ENCODE results near the gene CTAG1B. TPM values are rescaled to one million over a fixed set of nuclear protein-coding genes. Genes with fewer than 3 reads are reported as not detected.
"Not testable (repeated sequence)": the region's sequence is repeated elsewhere in the genome, so short reads cannot be mapped to it uniquely, and the experiment has no call there.

The CTAG1B gene
- total and polyA plus RNA-seq, 4 donors = not detected

GRCh38 chrX:154654372-154654771 is 35.3 kb upstream of the CTAG1B start:
- no peaks in the 10 kb centered on the region for H3K4me1 ChIP-seq (ENCODE audit: control insufficient read depth, insufficient read depth, low read length)

GRCh38 chrX:154653413-154653812 is 34.3 kb upstream of the CTAG1B start, which contains the start of gene CTAG2:
CTAG2 (minus strand) TSS chrX:154653579; CDS start chrX:154653515, 64 bp downstream.
- H3K4me1 ChIP-seq (ENCODE audit: control insufficient read depth, insufficient read depth, low read length); H3K9me3 ChIP-seq (ENCODE audit: control insufficient read depth, insufficient read depth, low read length); H3K27ac ChIP-seq (ENCODE audit: low read depth, low read length); H3K36me3 ChIP-seq (ENCODE audit: control insufficient read depth, insufficient read depth, low read length); H3K27me3 ChIP-seq (ENCODE audit: control insufficient read depth, insufficient read depth, low read length); DNase-seq (ENCODE audit: low read depth in 4 of 6, low spot score in 6 of 6); H3K4me3 ChIP-seq (ENCODE audit: low read depth, low read length): not testable (repeated sequence)
- WGBS (ENCODE audit: insufficient coverage) = no CpG with 5 or more reads among the region's 27 CpGs

More at GRCh38 chrX:154654372-154654771, 35.3 kb upstream of the CTAG1B start:
- no peak overlapping the region for H3K4me3 ChIP-seq (ENCODE audit: low read depth, low read length)
- 88% methylated on average over 10 of the region's 10 CpGs for WGBS (ENCODE audit: insufficient coverage)
- no peaks in the 10 kb centered on the region for H3K9me3 ChIP-seq (ENCODE audit: control insufficient read depth, insufficient read depth, low read length)
- no peaks in the 10 kb centered on the region for H3K27me3 ChIP-seq (ENCODE audit: control insufficient read depth, insufficient read depth, low read length)
- H3K27ac ChIP-seq (ENCODE audit: low read depth, low read length) = no peak overlapping the region
- DNase-seq (ENCODE audit: low read depth in 4 of 6, low spot score in 6 of 6) = no peak
- no peaks in the 10 kb centered on the region for H3K36me3 ChIP-seq (ENCODE audit: control insufficient read depth, insufficient read depth, low read length)

DNA sequence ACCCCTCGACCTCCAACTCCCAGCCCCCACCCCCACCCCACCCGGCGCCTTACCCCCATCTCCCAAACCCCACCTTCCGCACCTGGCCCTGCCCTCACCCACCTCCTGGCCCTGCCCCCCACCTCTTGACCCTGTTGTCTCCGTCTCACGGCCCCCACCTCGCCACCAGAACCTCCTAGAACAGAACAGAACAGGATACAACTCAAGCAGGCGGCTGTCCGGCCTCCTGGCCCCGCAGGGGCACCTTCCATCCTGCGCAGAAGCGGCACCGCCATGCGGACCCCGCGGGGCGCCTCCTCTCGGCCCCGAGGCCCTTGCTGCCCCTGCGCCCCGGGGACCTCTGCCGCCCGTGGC is 33.9 kb upstream of the CTAG1B start:
- H3K27me3 ChIP-seq (ENCODE audit: control insufficient read depth, insufficient read depth, low read length) = no peaks in the 10 kb centered on the region
- 87% methylated on average over 8 of the region's 23 CpGs for WGBS (ENCODE audit: insufficient coverage)
- H3K27ac ChIP-seq (ENCODE audit: low read depth, low read length) = no peak overlapping the region
- H3K4me3 ChIP-seq (ENCODE audit: low read depth, low read length) = no peak overlapping the region
- H3K9me3 ChIP-seq (ENCODE audit: control insufficient read depth, insufficient read depth, low read length) = no peaks in the 10 kb centered on the region
- no peaks in the 10 kb centered on the region for H3K4me1 ChIP-seq (ENCODE audit: control insufficient read depth, insufficient read depth, low read length)
- H3K36me3 ChIP-seq (ENCODE audit: control insufficient read depth, insufficient read depth, low read length) = no peaks in the 10 kb centered on the region
- DNase-seq (ENCODE audit: low read depth in 4 of 6, low spot score in 6 of 6) = no peak

DNA sequence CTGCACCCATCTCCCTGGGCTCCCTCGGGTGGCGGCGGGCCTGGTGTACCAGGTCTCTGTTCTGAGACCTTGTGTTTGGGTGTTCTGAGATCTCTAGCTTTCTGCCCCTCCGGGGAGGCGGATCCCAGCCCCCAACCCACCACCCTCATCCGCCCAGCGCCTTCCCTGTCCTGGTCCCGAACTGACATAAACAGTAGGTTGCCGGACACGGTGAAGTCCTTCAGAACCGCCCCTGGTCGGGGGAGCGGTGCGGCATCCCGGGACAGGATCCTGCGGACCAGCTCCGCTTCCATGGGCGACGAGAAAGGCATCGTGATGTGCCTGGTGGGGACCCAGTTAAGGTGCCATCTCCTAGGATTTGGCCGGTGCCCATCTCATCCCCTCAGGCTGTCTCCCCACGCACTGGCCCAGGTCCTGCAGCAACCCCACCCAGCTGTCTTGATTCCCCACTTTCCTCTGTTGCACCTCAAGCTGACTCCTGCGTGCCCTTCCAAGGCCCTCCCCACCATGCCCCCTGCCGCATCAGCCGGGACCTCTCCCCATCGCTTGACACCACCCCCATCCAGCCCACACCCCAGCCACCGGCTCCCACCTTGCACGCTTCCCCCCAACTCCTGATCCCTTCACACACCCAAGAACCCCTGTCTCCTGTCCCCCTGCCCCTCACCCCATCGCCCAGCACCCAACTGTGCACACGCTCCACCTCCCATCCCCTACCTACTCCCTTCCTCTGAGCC is 33.4 kb upstream of the CTAG1B start:
- no peak overlapping the region for H3K4me3 ChIP-seq (ENCODE audit: low read depth, low read length)
- H3K36me3 ChIP-seq (ENCODE audit: control insufficient read depth, insufficient read depth, low read length) = no peaks in the 10 kb centered on the region
- no peaks in the 10 kb centered on the region for H3K27me3 ChIP-seq (ENCODE audit: control insufficient read depth, insufficient read depth, low read length)
- H3K27ac ChIP-seq (ENCODE audit: low read depth, low read length) = no peak overlapping the region
- no peak for DNase-seq (ENCODE audit: low read depth in 4 of 6, low spot score in 6 of 6)
- H3K4me1 ChIP-seq (ENCODE audit: control insufficient read depth, insufficient read depth, low read length) = no peaks in the 10 kb centered on the region
- H3K9me3 ChIP-seq (ENCODE audit: control insufficient read depth, insufficient read depth, low read length) = no peaks in the 10 kb centered on the region
- 83% methylated on average over 25 of the region's 30 CpGs for WGBS (ENCODE audit: insufficient coverage)

- Histone ChIP-seq H3K4me1 (ENCODE audit: control insufficient read depth, insufficient read depth, low read length) (no peaks in the 10 kb centered on the region), H3K4me3 (ENCODE audit: low read depth, low read length) (no peak overlapping the region), H3K9me3 (ENCODE audit: control insufficient read depth, insufficient read depth, low read length) (no peaks in the 10 kb centered on the region), H3K27me3 (ENCODE audit: control insufficient read depth, insufficient read depth, low read length) (no peaks in the 10 kb centered on the region), H3K27ac (ENCODE audit: low read depth, low read length) (no peak overlapping the region), H3K36me3 (ENCODE audit: control insufficient read depth, insufficient read depth, low read length) (no peaks in the 10 kb centered on the region)
- DNase-seq (ENCODE audit: low read depth in 4 of 6, low spot score in 6 of 6) = no peak
- 65% methylated on average over 9 of the region's 13 CpGs for WGBS (ENCODE audit: insufficient coverage)
These were observed 31.1 kb upstream of the CTAG1B start for GRCh38 chrX:154650221-154650510.

DNA sequence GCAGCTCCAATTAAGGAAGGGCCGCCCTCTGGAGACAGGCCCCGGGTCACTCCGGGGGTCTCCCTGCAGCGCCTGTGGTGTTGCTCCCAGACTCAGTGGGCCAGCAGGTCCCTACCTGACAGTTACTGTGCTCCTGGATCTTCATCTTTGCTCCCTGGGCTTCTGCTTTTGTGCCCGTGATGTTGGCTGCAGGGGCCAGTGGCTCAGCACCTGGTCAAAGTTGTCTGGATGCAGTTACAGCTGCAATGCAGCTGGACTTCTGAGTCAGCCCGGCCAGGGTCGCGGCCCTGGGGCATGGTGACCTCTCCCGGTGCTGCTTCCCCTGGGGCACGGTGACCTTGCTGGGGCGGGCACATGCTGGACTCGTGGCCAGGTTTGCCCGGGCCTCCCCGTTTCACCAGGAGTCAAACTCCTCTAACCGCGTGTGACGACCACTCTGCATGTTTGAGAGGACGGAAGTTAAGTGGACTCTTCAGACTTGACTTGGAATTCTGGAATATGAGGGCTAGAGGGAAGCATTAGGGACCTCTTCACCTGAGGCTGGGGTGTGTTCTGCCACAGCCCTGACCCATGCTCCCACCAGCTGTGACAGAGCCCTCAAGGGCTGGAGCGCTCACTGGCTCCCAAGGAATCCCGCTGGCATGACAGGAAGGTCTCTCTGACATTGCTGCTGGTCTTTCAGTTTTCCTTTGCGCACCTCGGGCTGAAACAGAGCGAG is 30.6 kb upstream of the CTAG1B start:
- WGBS (ENCODE audit: insufficient coverage) = 83% methylated on average over 19 of the region's 23 CpGs
- Histone ChIP-seq H3K4me3 (ENCODE audit: low read depth, low read length) (no peak overlapping the region), H3K36me3 (ENCODE audit: control insufficient read depth, insufficient read depth, low read length) (no peaks in the 10 kb centered on the region), H3K9me3 (ENCODE audit: control insufficient read depth, insufficient read depth, low read length) (no peaks in the 10 kb centered on the region), H3K4me1 (ENCODE audit: control insufficient read depth, insufficient read depth, low read length) (no peaks in the 10 kb centered on the region), H3K27ac (ENCODE audit: low read depth, low read length) (no peak overlapping the region), H3K27me3 (ENCODE audit: control insufficient read depth, insufficient read depth, low read length) (no peaks in the 10 kb centered on the region)
- DNase-seq (ENCODE audit: low read depth in 4 of 6, low spot score in 6 of 6) = no peak

GRCh38 chrX:154648931-154649330 is 29.8 kb upstream of the CTAG1B start:
- H3K4me3 ChIP-seq (ENCODE audit: low read depth, low read length) = no peak overlapping the region
- DNase-seq (ENCODE audit: low read depth in 4 of 6, low spot score in 6 of 6) = no peak
- H3K27ac ChIP-seq (ENCODE audit: low read depth, low read length) = no peak overlapping the region
- no peaks in the 10 kb centered on the region for H3K9me3 ChIP-seq (ENCODE audit: control insufficient read depth, insufficient read depth, low read length)
- H3K36me3 ChIP-seq (ENCODE audit: control insufficient read depth, insufficient read depth, low read length) = no peaks in the 10 kb centered on the region
- no peaks in the 10 kb centered on the region for H3K4me1 ChIP-seq (ENCODE audit: control insufficient read depth, insufficient read depth, low read length)
- no peaks in the 10 kb centered on the region for H3K27me3 ChIP-seq (ENCODE audit: control insufficient read depth, insufficient read depth, low read length)
- WGBS (ENCODE audit: insufficient coverage) = 87% methylated on average over 8 of the region's 15 CpGs

GRCh38 chrX:154645745-154646378 is 26.8 kb upstream of the CTAG1B start:
- WGBS (ENCODE audit: insufficient coverage) = no CpG with 5 or more reads among the region's 24 CpGs
- not testable (repeated sequence) for H3K4me1 ChIP-seq (ENCODE audit: control insufficient read depth, insufficient read depth, low read length); H3K27ac ChIP-seq (ENCODE audit: low read depth, low read length); H3K27me3 ChIP-seq (ENCODE audit: control insufficient read depth, insufficient read depth, low read length); H3K9me3 ChIP-seq (ENCODE audit: control insufficient read depth, insufficient read depth, low read length); DNase-seq (ENCODE audit: low read depth in 4 of 6, low spot score in 6 of 6); H3K4me3 ChIP-seq (ENCODE audit: low read depth, low read length); H3K36me3 ChIP-seq (ENCODE audit: control insufficient read depth, insufficient read depth, low read length)

- WGBS (ENCODE audit: insufficient coverage) = no CpG with 5 or more reads among the region's 31 CpGs
- not testable (repeated sequence) for H3K9me3 ChIP-seq (ENCODE audit: control insufficient read depth, insufficient read depth, low read length); H3K4me3 ChIP-seq (ENCODE audit: low read depth, low read length)
These were observed 24.6 kb upstream of the CTAG1B start for GRCh38 chrX:154643708-154644107.

DNA sequence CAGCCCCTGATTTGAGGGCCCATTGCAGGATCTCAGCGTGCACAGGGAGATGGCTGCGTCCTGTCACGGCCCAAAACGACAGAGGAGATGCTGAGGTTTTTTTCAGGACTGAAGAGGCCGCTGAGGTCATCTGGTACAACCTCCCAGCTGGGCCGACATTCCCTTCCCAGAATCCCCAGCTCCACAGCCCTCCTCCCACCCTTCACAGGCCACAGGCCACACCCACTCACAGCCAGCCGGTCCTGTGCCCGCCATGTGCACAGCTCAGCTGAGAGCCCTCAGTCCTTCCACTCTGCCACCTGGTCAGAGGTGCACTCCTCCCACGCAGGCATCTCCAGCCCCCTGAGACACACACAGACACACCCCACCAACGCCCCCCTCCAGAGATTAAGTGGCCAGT is 22.7 kb upstream of the CTAG1B start:
- not testable (repeated sequence) for H3K9me3 ChIP-seq (ENCODE audit: control insufficient read depth, insufficient read depth, low read length); H3K36me3 ChIP-seq (ENCODE audit: control insufficient read depth, insufficient read depth, low read length); H3K27me3 ChIP-seq (ENCODE audit: control insufficient read depth, insufficient read depth, low read length); DNase-seq (ENCODE audit: low read depth in 4 of 6, low spot score in 6 of 6); H3K4me3 ChIP-seq (ENCODE audit: low read depth, low read length); H3K27ac ChIP-seq (ENCODE audit: low read depth, low read length); H3K4me1 ChIP-seq (ENCODE audit: control insufficient read depth, insufficient read depth, low read length)
- whole genome bisulfite sequencing (ENCODE audit: insufficient coverage) = no CpG with 5 or more reads among the region's 10 CpGs

More at GRCh38 chrX:154643708-154644107, 24.6 kb upstream of the CTAG1B start:
- H3K27ac ChIP-seq (ENCODE audit: low read depth, low read length); H3K27me3 ChIP-seq (ENCODE audit: control insufficient read depth, insufficient read depth, low read length); H3K36me3 ChIP-seq (ENCODE audit: control insufficient read depth, insufficient read depth, low read length); H3K4me1 ChIP-seq (ENCODE audit: control insufficient read depth, insufficient read depth, low read length); DNase-seq (ENCODE audit: low read depth in 4 of 6, low spot score in 6 of 6): not testable (repeated sequence)
